GM18505 (cell line): ENCODE measurements around the gene HPCAL1.
"Not testable (repeated sequence)": the region's sequence is repeated elsewhere in the genome, so short reads cannot be mapped to it uniquely, and the experiment has no call there.

Source experiments
- ATAC-seq: cut with Tn5 transposase; IDR thresholded peaks from one replicate; pipeline ENCODE4 v1.9.1; 2021; ENCODE audit not compliant: unreplicated experiment
- POLR2A ChIP-seq: IDR thresholded peaks from 4 replicates; pipeline ENCODE4 v1.6.1; 2011; ENCODE audit warnings: borderline replicate concordance; ENCODE audit not compliant: insufficient read depth, insufficient read length; ENCODE audit errors: extremely low read depth

The HPCAL1 gene

DNA sequence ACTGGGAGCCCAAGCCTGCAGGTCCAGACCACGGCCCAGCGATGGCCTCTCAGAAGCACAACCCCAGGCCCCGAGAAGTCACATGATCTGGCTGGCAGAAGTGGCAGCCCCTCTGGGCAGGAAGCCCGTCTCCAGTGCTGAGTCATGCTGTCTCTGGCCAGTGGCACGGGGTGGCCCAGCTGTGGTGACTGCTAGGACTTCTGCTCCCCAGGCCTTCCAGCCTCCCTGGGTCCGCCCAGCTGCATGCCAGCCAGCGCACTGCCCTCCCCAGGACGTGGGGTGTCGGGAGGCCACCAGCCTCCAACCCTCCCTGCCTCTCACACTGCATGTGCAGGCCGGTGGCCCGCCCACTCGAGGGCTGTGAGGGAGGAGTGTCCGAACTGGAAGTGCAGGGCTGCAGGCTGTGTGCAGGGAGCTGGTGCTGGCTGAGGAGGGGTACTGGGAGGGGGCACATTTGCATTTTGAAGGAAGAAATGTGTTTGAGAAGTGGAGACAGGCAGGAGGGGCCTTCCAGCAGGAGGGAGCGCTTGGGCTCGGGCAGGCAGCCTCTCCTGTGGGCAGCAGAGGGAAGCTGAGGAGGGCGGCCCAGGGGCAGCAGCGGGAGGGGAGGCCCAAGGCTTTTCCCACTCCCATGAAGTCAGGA is 17.0 kb upstream of the HPCAL1 start:
- ATAC-seq = no peak
- TF ChIP-seq POLR2A = no peak

DNA sequence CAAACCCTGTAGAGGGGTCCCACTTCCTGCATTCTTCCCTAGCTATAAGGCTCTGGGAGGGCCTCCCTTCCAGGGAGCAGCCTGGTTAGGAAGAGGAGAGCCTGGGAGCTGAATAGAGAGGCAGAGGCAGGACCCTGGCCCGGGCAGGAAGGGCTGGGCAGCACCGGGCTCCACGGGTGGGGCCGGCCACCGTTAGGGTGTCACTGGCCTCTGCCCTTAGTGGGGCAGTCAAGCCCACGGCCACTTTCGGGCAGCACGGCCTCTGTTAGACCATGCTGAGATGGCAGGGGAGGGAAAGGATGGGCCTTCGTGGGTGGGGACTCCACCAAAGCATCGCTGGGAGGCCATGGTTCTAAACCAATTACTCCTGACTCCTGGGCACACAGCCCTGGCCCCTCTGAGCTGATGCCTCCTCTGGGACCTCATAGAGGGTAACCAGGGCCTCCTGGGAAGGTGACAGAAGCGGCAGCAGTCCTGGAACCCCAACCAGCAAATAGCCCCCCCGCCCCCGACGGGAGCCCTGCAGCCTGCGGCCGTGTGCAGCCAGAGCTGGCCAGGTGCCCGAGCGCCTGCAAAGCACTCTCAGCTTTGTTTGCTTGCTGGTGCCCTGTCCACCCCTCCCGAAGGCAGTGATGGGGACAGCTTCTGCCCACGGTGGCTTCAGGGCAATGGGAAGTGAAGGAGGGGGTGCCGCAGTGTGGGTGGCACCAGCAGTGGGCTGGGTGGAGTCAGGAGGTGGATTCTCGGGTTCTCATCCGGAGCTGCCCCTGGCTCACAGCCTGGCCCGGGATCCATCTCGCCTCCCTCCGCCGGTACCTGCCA is 16.3 kb upstream of the HPCAL1 start:
- no peak for ATAC-seq
- no peak for TF ChIP-seq POLR2A

DNA sequence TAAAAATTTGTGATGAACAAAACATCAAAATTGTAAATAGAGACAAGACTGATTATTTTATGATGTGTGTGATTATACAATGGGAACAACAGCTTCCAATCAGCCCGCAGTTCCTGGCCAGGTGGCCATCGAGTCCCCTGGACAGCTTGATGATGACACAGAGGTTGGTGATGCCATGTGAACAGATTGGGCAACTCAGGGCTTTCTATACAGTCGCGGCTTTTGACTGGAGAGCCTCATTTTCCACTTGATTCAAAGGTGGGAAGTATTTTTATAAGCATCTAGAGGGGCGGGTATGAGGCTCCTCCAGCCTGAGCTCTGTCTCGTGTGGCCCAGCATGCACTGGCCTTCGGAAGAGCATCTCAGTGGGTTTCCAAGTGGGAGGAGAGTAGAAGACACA is 14.9 kb upstream of the HPCAL1 start:
- no peak for ATAC-seq
- TF ChIP-seq POLR2A = no peak

DNA sequence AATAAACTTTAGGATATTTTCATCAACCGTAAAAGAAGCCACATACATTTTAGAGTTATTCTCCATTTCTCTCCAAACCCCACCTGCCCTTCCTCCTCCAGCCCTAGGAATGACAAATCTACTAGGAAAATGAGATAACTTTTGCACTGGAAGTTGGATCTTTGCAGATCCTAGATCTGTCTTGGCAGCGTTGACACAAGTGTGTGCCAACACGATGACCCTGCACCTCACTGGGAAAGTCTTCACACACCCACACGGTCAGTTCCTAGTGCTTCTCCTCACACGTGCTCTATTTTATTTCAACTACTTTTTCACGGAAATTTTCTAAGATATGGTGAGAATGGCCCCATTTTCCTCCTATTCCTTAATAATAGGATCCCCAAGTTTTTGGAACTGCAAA is 14.1 kb upstream of the HPCAL1 start:
- no peak for TF ChIP-seq POLR2A
- ATAC-seq = no peak

DNA sequence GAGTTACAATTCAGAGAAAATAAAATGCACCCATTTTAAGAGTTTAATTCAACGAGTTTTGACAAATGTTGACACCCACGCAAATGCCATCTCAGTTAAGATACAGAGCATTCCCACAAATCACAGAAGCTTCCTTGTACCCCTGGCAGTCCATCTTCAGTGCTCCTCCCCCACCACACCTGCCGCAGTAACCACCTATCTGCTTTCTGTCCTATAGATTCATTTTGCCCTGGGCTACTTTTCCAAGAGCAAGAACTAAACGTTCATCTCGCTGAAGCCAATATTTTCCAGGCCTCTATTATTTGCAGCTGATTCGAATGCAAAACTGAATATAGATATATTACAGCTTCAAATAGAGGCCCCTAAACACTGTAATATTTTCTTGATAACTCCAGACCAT is 13.4 kb upstream of the HPCAL1 start:
- no peak for TF ChIP-seq POLR2A
- ATAC-seq = no peak

DNA sequence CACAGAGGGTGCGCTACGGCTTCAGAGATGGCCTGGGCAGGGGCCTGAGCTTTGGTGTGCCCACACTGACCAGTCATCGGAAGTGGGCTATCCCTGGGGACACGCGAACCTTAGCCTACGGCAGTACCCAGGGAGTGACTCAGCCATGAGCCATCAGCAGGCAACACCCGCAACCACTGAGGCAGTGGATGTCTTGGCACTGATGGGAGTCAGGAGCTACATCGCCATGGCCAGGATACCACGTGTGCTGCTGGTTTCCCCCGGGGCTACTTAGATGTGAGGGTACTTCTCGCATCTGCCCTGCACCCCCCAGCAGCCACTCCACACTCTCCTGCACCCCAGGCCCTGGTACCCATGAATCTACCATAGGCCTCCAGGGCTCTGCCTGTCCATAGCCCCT is 12.8 kb upstream of the HPCAL1 start:
- ATAC-seq = no peak

DNA sequence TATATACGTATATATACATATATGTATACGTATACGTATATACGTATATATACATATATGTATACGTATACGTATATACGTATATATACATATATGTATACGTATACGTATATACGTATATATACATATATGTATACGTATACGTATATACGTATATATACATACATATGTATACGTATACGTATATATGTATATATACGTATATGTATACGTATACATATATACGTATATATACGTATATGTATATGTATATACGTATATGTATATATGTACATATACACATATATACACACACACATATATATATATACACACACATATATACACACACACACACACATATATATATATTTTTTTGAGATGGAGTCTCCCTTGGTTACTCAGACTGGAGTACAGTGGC is 11.3 kb upstream of the HPCAL1 start:
- not testable (repeated sequence) for ATAC-seq

More for the DNA sequence above, 12.8 kb upstream of the HPCAL1 start:
- TF ChIP-seq POLR2A = no peak

DNA sequence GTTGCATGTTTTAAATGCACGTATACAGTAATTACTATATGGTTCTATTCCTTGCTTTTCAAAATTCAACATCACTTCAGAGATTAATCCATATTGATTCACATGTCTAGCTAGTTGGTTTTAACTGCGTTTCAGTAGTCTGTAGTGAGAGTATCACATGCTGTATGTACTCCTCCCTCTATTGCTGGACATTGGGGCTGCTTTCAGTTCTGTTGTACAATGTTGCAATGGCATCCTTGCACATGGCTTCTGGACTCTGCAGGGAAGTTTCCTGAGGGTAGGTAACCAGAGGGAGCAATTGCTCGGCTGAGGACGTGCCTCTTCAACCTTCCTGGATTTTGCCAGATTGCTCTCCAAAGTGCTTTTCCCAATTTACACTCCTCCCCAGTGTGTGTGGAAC is 10.7 kb upstream of the HPCAL1 start:
- TF ChIP-seq POLR2A = no peak
- ATAC-seq = no peak

DNA sequence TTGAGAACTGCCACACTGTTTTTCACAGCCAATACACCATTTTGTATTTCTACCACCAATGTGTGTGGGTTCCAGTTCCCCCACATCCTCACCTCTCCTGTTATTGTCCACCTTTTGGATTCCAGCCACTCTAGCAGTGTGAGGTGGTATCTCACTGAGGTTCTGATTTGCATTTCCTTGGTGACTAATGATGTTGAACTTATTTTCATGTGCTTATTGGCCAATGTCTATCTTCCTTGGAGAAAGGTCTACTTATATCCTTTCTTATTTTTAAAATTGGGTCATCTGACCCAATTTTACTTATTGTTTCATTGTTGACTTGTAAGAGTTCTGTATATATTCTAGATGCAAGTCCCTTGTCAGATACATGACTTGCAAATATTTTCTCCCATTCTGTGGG is 9.1 kb upstream of the HPCAL1 start:
- no peak for ATAC-seq
- TF ChIP-seq POLR2A = no peak

DNA sequence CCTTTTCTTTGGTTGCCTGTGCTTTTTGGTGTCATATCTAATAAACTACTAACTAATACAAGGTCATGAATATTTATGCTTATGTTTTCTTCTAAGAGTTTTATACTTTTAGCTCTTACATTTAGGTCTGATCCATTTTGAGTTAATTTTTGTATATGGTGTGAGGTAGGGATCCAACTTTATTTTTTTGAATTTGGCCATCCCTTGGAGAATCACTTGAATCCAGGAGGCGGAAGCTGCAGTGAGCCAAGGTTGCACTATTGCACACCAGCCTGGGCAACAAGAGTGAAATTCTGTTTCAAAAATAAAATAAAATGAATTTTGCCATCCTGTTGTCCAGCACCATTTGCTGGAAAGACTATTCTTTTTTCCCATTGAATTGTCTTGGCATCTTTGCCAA is 8.6 kb upstream of the HPCAL1 start:
- no peak for TF ChIP-seq POLR2A

DNA sequence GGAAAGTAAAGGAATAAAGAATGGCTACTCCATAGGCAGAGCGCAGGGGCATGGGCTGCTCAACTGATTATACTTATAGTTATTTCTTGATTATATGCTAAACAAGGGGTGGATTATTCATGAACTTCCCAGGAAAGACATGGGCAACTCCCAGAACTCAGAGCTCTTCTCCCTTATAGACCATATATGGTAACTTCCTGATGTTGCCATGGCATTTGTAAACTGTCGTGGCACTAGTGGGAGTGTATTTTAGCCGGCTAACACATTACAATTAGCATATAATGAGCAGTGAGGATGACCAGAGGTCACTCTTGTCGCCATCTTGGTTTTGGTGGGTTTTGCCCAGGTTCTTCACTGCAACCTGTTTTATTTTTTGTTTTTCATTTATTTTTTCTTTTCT is 7.1 kb upstream of the HPCAL1 start:
- not testable (repeated sequence) for ATAC-seq

More for the DNA sequence above, 8.6 kb upstream of the HPCAL1 start:
- ATAC-seq = no peak

DNA sequence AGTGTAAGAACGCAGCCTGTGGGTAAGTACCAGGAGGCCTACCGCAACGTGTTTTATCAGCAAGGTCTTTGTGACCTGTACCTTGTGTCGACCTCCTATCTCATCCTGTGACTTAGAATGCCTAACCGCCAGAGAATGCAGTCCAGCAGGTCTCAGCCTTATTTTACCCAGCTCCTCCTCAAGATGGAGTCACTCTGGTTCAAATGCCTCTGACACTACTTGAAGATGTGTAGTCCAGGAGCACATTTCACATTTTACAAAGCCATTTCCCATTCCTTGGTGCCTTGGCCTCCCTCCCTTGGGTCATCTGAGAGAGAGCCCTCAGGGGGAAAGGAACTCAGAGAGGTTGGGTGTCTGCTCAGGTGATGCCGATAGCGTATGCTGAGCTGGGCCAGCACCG is 6.6 kb upstream of the HPCAL1 start:
- ATAC-seq = no peak
- no peak for TF ChIP-seq POLR2A

DNA sequence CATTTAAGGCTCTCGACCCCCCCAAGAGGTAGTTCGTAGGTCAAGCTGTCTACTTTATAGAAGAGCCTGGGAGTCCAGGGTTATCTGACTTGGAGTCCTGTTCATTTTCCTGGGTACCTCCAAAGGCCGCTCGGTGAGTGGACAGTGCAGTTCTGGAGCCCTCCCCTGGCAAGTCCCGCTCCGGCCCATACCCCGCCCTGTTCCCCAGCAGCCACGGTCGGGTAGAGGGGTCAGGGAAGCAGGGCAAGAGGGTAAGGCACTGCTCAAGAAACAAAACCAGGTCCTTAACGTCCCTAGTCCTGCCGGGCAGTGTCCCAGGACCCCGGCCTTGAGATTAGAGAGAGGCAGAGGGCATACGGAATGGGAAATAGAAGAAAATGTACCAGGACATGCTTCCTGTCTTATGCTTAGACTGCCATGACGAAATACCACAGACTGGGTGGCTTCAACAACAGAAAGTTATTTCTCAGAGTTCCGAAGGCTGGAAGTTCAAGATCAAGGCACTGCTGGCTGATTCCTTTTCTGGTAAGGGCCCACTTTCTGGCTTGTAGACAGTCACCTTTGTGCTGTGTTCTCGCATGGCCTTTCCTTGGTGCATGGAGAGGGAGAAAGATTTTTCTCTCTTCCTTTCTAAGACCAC is 5.4 kb upstream of the HPCAL1 start:
- ATAC-seq = no peak

DNA sequence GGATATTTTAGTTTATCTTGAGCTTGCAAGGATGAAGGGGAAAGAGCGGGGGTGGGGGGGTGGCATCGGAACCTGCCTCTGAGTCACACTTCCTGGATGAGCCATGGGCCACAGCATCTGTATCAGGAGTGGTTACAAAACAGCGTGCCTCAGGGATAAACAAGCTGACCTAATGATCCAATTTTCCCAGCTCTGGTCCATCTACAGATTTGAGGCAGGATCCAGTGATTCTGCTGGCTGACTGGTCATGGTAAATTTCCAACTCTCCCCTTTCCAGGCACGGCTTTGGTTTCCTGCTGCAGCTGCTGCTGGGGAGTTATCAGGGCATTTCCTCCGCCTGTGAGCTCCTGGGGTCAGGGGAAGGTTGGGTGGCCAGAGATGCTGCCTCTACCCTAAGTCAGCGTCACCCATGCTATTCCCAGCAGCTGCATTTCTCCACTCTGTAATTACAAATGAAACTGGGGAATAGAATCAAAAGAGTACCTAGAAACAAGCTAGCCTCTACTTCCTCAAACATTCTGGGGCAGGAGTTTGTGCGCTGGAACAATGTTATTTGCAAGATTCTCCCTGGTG is 4.7 kb upstream of the HPCAL1 start:
- no peak for TF ChIP-seq POLR2A
- ATAC-seq = no peak

More for the DNA sequence above, 5.4 kb upstream of the HPCAL1 start:
- no peak for TF ChIP-seq POLR2A

DNA sequence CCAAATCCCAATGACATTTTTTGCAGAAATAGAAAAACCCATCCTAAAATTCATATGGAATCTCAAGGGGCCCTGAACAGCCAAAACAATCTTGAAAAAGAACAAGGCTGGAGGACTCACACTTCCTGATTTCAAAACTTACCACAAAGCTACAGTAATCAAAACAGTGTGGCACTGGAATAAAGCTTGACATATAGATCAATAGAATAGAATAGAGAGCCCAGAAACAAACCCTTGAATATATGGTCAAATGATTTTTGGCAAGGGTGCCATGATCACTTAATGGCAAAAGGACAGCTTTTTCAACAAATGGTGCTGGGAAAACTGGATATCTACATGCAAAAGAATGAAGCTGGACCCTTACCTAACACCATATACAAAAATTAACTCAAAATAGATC is 3.9 kb upstream of the HPCAL1 start:
- not testable (repeated sequence) for ATAC-seq
